Stimulated activated CD4-positive, alpha-beta T cell treated with anti-CD3 and anti-CD28 coated beads, Interleukin-2, amount 100 ng/mL, for 4 hours (primary cell): ENCODE data around the gene ECM1.

Source experiments
- DNase-seq: peaks from one replicate; pipeline ENCODE4 v3.0.0-alpha.2; 2020; ENCODE audit warnings: low read depth

Gene ECM1

DNA sequence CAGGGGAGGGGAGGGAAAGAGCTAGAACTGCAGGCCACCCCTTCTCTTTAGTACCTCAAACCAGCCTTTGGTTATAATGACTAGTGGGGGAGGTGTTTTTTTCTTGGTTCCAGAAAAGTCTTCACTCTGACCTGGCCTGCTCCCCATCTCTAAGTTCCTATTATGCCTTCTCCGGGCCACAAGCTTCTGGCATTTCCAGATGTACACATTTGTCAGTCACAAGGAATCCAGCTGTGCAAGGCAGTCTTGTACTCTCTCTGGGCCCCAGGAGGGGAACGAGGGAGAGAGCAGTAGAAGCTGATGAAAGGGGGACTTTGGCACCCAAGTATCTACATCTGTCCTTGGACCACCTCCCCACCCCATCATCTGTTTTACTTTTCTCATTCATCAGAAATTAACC lies 4.9 kb downstream of the ECM1 start:
- DNase-seq, result no peak

DNA sequence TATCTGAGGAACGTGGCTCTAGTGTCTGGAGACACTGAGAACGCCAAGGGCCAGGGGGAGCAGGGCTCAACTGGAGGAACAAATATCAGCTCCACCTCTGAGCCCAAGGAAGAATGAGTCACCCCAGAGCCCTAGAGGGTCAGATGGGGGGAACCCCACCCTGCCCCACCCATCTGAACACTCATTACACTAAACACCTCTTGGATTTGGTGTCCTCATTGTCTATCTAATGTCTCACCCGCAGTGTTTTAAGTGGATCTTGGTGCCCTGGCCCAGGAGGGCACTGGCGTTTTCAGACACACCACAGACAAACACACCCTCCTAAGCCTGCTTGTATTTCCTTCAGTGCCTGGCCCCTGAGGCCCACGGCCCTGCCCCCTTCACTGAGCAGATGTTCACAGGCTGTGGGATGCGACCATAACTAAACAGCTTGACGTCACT lies 5.5 kb downstream of the ECM1 start:
- no peak for DNase-seq

DNA sequence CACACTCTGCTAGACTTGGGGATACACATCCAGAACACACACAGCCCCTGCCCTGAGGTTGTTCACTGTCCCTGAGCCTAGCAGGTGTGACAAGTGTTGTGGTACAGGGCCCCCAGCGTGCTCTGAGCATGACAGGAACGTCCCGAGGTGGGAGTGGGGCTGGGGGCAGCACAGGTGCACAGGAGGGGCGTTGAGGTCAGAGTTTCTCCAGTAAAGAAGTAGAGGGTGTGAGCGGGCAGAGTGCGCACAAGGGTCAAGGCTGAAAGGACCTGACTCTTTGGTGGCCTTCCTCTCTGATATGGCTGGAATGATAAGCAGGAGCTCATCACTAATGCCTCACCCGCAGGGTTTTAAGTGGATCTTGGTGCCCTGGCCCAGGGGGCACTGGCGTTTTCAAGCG lies 6.4 kb downstream of the ECM1 start:
- no peak for DNase-seq

DNA sequence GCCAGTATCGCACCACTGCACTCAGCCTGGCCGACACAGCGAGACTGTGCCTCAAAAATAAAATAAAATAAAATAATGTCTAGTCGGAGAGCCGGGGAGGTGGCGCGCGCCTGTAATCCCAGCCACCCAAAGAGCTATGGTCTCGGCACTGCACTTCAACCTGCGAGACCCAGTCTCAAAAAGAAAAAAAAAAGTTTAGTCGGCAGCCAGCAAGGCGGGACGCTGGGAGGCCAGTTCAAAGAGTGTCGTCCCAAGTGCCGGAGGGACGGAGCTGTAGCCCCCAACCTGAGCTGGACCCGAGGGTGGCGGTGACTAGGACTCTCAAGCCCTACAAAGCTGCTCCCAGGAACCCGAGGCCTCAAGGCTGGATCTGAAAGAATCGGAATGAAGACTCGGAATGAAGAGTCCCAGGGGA lies 7.0 kb downstream of the ECM1 start:
- no peak for DNase-seq

DNA sequence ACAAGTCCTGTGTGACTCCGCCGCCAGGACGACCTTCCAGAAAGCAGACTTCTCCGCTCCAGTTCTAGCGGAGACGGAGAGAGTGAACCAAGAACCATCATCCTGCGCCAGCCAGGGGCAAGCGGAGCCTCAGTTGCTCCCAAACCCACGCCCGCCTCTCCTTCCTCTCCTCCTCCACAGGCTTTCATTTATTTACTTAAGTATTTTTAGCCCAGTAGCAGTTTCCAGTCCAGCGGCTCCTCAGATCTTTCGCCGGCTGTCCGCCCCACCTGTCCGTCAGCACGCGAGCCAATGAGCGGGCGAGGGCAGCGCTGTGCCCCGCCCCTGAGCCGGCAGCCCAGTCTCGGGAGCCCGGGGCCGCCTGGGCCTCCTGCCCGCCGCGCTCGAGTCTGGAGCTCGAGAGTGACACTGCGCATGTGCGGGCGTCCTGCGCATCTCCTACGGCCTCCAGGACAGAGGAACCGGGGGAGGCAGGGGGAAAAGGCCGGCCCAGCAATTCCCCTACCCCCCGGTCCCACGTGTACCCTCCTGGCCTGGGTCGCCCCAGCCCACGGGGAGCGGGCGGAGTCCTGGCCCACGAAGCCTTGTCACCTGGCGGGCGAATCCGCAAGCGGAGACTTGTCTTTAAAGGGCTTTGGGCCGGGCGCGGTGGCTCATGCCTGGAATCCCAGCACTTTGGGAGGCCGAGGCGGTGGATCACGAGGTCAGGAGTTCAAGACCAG lies 7.6 kb downstream of the ECM1 start, which contains the start of gene FALEC:
TSS of gene FALEC (plus strand) at position 425 of the 722 bp plus-strand sequence.
- peak; percentile 83 for DNase-seq

DNA sequence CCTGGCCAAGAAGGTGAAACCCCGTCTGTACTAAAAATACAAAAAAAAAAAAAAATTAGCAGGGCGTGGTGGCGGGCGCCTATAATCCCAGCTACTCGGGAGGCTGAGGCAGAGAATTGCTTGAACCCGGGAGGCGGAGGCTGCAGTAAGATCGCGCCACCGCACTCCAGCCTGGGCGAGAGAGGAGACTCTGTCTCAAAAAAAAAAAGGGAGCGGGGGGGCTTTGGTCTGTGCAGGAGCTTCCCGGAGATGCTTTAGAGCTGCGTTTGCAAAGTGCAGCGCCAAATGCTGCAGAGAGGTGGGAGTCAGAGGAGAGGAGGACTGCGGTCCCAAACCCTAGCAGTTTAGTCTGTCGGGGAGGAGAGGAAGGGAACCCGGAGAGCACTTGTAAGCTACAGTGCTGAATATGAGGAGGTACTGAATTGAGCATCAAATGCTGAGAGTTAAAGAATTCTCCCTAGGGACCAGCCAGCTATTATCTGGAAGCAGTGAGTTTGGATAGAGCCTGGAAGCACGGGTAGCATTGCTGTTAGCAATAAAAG lies 8.2 kb downstream of the ECM1 start:
- DNase-seq, result no peak

DNA sequence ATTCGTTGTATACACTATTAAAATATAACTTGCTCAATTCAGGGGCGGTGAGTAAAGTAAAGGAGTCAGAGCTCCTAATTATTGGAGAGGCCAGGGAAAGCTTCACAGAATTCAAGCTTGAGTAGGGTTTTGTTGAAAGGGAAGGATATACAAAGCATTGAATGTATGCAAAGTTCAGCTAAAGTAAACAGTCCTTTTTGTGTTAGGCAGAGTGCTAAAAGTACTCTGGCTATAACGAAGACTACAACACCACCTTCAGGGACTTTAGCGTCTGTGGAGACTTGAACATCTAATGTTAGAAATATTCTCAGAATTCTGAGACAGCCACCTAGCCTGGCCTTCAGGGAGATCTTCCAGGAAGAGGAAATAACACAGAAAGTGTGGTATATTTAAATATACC lies 8.7 kb downstream of the ECM1 start:
- DNase-seq, result no peak

DNA sequence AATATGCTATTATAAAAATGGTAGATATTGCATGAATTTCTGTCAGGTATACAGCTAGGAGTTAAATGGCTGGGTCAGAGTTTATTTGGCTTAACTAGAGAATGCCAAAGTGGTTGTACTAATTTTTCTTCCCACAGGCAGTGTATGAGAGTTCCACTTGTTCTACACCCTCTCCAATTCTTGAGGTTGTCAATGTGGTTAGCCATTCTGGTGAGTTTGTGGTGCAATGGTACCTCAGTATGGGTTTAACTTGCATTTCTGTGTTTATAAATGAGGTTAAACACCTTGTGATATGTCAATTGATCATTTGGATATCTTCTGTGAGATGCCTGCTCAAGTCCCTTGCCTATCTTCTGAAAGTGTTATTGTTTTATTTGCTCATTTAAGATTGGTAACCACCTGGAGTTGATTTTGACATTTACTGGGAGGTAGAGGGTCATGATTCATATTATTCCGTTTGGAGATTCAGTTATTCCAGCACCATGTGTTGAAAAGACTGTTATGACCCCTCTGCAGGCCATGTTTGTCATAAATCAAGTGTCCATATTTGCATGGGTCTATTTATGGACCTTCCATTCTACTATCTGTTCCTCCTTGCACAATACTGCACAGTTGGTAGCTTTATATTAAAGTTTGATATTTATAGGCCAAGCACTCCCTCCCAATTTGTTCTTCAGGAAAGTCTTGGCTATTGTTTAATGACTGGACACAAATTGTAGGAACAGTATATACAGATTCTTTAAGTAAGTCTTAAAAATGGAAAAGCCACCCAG lies 13.5 kb downstream of the ECM1 start:
- no peak for DNase-seq

DNA sequence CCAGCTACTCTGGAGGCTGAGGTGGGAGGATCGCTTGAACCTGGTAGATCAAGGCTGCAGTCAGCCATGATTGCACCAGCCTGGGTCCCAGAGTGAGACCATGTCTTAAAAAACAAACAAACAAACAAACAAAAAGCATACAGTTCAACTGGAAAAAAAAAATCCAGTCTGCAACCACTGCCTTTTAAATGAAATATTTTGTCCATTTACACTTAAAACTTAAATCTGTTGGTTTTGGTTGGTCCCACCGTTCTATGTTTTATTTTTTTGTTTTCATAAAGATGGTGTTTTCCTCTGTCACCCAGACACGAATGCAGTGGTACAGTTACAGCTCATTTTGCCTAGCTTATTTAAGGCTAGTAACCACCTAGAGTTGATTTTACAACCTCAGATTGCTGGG lies 17.4 kb downstream of the ECM1 start:
- DNase-seq, result no peak

DNA sequence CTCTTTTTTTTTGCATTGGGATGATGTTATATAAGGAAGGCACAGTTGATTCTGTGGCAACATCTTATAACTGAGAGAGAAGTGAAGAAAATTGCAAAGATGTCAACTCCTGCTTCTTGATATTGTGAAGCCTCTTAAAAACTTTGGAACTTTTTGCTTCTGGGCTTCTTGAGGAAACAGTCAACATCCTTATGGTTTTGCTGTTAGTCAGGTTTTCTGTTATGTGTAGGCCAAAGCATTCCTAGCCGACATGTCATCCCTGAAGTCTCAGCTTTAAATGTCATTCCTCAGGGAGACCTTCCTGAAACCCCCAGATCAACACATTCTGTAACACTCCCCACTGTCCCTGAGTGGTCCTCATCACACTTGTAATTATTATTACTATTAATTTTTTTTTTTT lies 20.3 kb downstream of the ECM1 start:
- DNase-seq, result no peak

DNA sequence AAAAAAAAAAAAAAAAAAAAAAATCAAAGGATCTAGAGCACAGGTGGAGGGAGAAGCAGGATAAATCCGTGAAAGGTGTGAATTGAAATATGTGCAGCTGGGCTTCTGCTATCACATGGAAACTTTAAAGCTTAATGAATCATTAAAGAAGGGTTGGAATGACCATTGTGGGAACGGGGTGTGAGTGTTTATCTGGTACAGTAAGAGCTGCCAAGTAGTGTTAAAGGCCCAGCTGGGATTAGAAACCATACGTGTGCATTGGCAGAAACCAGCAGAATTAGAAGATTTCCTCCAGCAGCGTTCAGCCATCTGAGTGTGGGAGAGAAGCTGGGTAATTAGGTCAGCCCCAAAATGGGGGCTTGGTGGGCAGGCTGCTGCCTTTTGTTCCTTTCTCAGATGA lies 21.1 kb downstream of the ECM1 start:
- no peak for DNase-seq

DNA sequence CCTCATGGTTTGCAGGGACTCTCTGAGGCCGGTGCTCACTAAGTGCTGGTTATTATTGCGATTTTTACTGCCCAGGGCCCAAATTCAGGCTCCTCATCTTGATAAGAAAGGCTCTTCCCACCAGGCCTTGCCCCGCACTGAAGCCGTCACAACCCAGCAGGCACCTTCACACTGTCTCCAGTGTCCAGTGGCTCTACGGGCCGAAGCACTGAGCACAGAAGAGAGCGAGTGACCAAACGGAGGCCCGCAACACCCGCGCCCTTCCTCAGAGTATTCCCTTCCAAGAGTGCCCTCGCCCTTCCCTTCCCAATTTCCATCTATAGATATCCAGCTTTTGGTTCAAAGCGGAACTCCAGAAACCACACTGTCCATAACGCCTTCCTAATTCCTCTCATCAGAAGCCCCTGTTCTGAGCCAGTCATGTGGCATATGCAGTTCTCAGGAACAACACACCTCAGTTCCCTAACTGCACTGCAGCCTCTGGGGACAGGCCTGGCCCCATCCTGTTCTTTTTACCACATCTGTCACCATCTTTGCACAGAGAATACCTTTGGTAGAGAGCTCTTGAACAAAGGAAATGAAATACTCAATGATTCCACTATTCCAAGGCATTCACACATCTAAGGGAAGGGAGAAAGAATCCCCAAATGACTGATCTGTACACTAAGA lies 22.7 kb downstream of the ECM1 start:
- no peak for DNase-seq

DNA sequence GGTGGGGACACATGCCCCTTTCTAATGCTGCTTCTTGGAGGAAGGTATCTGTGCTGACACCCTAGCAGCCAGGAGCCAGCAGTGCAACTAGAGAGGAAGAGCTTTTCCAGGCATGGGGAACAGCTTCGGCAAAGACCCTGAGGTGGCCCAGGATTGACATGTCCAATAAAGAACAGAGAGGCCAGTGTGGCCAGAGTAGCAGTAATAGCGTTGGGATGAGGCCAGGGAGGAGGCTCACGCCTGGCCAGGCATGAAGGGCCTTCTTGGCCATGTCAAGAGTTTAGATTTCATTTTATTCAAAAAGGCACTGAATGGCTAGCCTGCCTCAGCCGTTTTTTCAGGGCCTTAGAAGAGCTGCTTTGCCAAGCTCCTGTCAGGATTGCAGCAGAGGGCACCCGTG lies 25.0 kb downstream of the ECM1 start:
- no peak for DNase-seq

DNA sequence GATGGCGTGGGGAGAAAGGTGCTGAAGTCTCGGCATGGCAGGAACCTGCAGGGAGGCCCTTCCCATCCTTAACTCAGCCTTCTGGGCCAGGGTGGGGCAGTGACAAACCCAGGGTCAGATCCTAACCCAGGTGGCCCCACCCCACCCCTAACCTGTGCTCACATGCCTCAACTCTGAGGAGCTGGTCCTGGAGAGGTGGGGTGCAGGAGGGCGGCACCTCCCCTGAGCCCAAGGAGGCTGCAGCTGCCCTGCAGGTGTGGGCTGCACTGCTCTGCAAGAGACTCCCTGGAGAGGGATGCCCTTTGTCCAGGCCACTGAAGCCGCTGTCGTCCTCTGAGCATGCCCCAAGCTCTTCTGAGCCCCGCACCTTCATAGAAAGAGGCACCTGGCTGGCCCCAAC lies 26.1 kb downstream of the ECM1 start:
- no peak for DNase-seq

DNA sequence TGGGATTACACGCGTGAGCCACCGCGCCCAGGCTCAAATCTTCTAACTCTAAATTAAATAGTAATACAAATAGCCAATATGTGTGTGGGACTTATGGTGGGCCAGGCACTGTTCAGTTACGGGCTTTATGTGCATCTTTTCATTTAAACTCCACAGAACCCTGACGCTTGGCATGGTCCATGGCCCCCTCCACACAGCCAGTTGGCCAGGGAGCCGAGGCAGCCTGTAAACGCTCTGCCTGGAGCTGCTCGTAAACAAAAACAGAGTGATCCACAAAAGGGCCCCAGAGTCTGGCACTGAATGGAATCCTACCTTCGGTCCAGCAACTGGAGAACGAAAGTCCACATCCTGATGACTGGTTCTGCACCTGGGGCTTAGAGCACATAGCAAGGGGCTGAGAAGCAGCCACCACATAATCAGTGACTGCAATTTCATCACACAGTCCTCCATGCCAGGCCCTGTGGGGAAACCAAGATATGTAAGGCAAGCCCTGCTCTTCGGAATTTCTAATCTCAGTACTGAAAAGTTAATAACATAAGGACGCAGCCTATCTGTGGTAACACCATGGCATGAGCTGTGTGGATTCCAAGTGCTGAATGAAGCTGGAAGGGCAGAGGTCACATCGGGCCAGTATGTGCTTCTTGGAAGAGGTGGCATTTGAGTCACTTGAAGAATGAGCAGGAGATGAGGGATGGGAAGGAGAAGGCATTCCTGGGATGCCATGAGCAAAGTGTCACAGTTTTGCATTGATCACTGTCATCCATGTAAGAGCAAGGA lies 27.8 kb downstream of the ECM1 start:
- no peak for DNase-seq

DNA sequence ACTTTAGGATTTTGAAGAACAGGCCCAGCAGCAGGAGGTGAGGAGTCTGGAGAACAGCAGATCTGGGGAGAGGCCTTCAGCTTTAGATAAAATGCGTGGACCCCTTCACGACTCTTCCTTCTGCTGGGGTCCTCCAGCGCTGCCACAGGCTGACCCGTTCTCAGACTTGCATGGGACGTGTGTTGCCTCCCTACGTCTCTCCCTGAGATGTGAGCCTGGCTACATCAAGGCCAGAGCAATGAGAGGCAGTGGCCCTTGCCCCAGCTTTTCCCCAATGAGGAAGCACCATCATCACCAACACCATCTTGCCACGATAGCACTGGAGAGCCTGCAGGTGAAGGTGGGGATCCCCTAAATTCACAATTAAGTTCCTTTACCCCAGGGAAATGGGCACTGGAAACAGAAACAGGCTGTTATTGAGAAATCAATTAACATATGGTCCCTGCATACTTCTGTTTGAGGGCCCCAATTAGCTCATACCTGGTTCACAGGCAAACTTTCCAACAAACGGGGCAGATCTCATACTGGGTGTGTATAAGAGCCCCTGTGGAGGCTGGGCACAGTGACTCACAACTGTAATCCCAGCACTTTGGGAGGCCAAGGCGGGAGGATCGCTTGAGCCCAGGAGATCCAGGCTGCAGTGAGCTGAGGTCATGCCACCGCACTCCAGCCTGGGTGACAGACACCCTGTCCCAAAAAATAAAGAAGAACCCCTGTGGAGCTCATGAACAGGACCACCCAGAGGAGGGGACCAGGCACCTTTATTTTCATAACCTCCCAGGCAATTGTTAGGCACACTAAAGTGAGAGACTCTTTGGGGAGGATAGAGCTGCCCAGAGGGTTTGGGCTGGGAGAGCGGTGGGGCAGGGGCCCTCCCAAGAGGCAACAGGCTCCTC lies 29.2 kb downstream of the ECM1 start:
- no peak for DNase-seq

DNA sequence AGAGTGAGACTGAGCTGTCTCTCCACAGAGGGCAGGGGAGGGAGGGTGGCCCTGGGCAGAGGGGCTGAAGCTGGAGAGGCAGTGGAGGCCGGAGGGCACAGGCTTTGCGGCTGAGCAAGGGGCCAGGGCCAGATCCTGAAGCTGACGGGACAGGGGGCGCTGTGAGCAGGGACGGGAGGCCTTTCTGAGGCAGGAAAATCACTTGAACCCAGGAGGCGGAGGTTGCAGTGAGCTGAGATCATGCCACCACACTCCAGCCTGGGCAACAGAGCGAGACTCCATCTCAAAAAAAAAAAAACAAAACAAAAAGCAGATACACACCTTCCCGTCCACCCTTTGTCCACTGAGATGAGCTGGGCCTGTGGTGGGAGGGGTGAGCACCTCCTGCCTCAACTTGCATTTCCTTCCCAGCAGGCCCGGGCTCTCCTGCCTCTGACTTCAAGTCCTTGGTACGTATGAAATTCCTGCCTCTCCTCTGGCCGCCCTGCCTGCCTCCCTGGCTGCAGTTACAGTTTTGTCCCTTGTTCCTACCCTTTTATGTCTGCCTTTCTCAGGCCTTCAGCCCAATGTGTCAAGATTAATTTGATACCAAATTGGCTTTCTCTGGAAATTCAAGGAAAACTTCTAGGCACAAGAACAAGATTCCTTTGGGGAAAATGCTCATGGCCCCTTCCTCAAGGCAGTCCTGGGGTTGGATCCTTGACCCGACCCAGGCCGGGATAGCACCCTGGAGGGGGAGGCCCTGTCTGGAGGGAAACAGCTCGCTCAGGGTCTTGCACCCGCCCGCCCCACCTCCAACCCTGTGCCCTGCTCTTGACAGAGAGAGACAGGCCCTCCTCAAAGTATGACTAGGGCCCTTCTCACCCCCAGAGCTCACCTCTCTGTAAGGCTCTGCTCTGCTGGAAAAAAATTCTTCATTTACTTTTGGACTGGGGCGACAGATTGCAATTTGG lies 30.1 kb downstream of the ECM1 start:
- no peak for DNase-seq

DNA sequence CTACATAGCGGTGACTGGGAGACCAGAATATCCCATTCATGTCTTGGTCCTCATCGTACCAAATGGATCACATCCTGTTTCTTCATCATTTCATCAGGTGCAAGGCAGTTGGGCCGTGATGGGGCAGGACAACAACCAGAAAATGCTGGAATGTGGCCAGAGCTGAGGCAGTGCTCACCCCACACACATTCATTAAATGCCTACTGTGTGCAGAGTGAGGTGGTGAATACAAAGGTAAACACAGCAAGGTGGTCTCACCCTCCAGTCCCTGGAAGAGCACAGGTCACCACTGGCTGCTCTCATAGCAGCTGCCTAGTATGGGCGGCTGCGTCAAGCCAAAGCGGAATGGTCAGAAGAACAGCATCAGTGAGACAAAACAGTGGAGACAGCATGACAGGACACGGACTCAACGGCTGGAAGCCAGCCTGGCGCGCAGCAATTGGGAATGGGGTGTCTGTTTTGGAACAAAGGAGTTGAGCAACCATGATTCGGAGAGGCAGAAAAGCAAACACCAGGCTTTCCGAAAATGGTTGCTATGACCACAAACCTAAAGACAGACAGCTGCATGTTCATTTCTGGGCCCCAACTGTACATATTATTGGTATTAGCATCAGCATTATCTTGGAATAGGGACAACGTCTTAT lies 35.7 kb downstream of the ECM1 start:
- DNase-seq, result no peak

DNA sequence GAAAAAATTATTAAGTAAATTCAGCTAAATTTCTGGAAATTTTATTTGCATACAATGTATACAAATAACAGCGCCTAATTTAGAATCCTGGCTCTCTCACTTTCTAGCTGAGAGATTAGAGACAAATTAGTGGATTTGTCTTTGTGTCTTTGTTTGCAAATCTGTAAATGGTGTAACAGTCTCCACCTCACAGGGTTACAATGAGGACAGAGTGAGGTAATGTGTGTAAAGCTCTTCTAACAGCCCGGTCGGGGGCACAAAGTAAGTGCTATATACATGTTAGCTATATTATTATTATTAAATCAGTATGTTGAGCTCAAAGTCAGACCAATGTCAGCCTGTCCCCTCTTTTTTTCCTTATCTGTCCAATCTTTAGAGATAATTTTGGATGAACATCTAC lies 36.3 kb downstream of the ECM1 start:
- no peak for DNase-seq
